Measurements from ENCODE around the gene DAAM2. TPM values are rescaled to one million over a fixed set of nuclear protein-coding genes. Genes with fewer than 3 reads are reported as not detected.

DAAM2 gene
- total and polyA plus RNA-seq, 3 experiments from 2014 or later = not detected

DNA sequence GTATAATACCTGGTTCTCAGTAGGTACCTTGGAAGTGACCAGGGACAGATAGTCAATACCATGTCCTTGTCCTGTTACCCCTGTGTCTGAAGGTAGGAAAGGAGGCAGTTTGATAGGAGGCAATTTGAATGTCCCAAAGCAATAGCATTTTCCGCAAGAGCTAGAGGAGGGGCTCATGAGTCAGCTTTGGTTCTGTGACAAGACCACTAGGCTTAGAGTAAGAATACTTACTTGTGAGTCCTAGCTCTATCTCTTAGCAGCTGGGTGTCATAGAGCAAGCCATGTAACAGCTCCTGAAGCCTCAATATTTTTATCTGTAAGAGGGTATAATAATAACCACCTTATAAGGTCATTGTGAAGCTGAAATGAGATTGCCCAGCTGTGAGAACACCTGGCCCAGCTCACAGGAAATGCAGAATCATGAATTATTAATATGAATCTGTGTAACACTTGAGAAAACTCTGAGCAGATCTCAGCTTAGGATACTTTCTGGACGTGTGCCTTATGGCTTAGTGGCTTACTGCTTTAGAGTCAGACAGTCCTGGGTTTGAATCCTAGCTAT is 58.6 kb downstream of the DAAM2 start:
- H3K9me3 ChIP-seq (ENCODE audit: low read length) = no peaks in the 10 kb centered on the region
- peaks cover 6 to 7% of the 10 kb centered on the region in 2 donors for H3K27me3 Mint-ChIP-seq
- H3K27me3 ChIP-seq (ENCODE audit: insufficient read depth, low read length, poor library complexity, severe bottlenecking) = no peaks in the 10 kb centered on the region
- H3K4me3 ChIP-seq (ENCODE audit: low read length) = no peak overlapping the region
- H3K27ac ChIP-seq (ENCODE audit: low read depth, low read length) = no peak overlapping the region
- CTCF ChIA-PET = interaction anchor here (0.7 to 1.2 kb wide), 2 partner anchors 11 to 15 kb away, joined by 3 read pairs; no protein-coding TSS in a partner anchor
- H3K9me3 Mint-ChIP-seq = peaks cover 0 to 2% (median 0%) of the 10 kb centered on the region in 5 donors
- H3K27ac Mint-ChIP-seq = no peak overlapping the region
- no peaks in the 10 kb centered on the region for H3K36me3 Mint-ChIP-seq
- H3K36me3 ChIP-seq (ENCODE audit: insufficient read depth, low read length) = no peaks in the 10 kb centered on the region
- H3K4me1 Mint-ChIP-seq = no peaks in the 10 kb centered on the region
- POLR2A ChIA-PET = no interaction called here
- no peak for DNase-seq
- H3K4me1 ChIP-seq (ENCODE audit: insufficient read depth, low read length) = no peaks in the 10 kb centered on the region
- H3K4me3 Mint-ChIP-seq = no peak overlapping the region

DNA sequence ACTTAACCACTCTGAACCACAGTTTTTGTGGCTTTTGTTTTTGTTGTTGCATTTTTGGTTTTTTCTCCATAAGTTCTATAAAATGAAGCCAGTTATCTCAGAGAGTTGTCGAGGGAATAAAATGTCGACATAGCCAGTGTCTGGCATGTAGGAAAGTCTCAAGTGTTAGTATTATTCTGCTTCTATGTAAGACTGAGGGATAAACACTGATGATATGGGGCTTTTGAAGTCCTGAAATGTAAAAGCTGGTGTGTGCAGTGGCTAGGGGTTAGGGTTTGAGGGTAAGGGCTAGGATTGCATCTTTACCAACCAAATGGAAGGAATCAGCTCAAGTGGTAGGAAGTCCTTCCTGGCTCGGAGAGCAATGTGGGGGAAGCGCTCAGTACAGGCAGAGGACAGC is 59.2 kb downstream of the DAAM2 start:
- ChIA-PET POLR2A (no interaction called here), CTCF (interaction anchor here (0.7 kb wide), 1 partner anchor 10 kb away, joined by 3 read pairs; no protein-coding TSS in a partner anchor)
- Histone ChIP-seq H3K36me3 (ENCODE audit: insufficient read depth, low read length) (no peaks in the 10 kb centered on the region), H3K27ac (ENCODE audit: low read depth, low read length) (no peak overlapping the region), H3K4me1 (ENCODE audit: insufficient read depth, low read length) (no peaks in the 10 kb centered on the region), H3K4me3 (ENCODE audit: low read length) (no peak overlapping the region), H3K27me3 (ENCODE audit: insufficient read depth, low read length, poor library complexity, severe bottlenecking) (no peaks in the 10 kb centered on the region), H3K9me3 (ENCODE audit: low read length) (no peaks in the 10 kb centered on the region)
- H3K27ac Mint-ChIP-seq = no peak overlapping the region
- no peak overlapping the region for H3K4me3 Mint-ChIP-seq
- H3K4me1 Mint-ChIP-seq = no peaks in the 10 kb centered on the region
- H3K36me3 Mint-ChIP-seq = no peaks in the 10 kb centered on the region
- peaks cover 6 to 7% of the 10 kb centered on the region in 2 donors for H3K27me3 Mint-ChIP-seq
- H3K9me3 Mint-ChIP-seq = peaks cover 0 to 2% (median 0%) of the 10 kb centered on the region in 5 donors
- DNase-seq = no peak

DNA sequence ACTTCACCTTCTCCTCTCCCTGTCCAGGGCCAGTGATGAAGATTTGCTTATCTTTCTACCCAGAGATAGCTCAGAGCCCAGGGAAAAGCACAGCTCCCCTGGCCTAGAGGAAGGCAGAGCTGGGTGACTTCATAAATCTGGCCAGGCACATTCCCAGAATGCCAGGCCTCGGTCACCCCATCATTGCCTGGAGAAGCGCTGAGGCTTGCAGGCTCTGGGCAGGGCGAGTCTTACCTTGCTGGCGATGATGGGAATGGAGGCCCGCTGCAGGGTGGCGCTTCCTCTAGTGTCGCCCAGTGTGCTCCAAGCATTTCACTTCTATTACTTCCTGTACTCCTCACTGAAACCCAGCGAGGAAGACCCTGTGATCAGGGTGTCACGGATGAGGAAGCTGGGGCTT is 60.1 kb downstream of the DAAM2 start:
- no peaks in the 10 kb centered on the region for H3K4me1 Mint-ChIP-seq
- no peak for DNase-seq
- H3K9me3 ChIP-seq (ENCODE audit: low read length) = no peaks in the 10 kb centered on the region
- no peak overlapping the region for H3K27ac ChIP-seq (ENCODE audit: low read depth, low read length)
- H3K4me1 ChIP-seq (ENCODE audit: insufficient read depth, low read length) = no peaks in the 10 kb centered on the region
- no peak overlapping the region for H3K27ac Mint-ChIP-seq
- no peak overlapping the region for H3K4me3 Mint-ChIP-seq
- ChIA-PET CTCF (no interaction called here), POLR2A (no interaction called here)
- H3K27me3 Mint-ChIP-seq = peaks cover 9% of the 10 kb centered on the region in 2 donors
- no peaks in the 10 kb centered on the region for H3K27me3 ChIP-seq (ENCODE audit: insufficient read depth, low read length, poor library complexity, severe bottlenecking)
- H3K36me3 Mint-ChIP-seq = no peaks in the 10 kb centered on the region
- peaks cover 0 to 2% (median 0%) of the 10 kb centered on the region in 5 donors for H3K9me3 Mint-ChIP-seq
- H3K36me3 ChIP-seq (ENCODE audit: insufficient read depth, low read length) = no peaks in the 10 kb centered on the region
- no peak overlapping the region for H3K4me3 ChIP-seq (ENCODE audit: low read length)

DNA sequence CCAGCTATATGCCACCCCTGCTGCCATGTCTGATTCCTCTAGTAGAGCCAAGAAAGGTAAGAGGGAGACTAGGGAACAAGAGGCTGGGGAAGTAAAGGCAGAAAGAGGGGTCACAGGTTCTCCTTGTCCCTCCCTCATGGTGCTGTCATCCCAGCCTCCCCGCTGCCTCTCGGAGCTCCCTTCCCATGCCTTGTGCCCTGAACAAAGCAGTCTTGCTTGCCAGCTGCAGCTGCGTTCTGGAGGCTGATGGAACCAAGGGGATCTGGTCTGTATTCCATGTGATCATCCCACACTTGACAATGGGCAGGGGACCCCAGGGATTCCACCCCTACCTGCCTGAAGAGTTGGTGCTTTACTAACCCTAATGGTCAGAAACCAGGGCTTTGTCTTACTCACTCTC is 61.4 kb downstream of the DAAM2 start:
- H3K27ac ChIP-seq (ENCODE audit: low read depth, low read length) = no peak overlapping the region
- H3K27ac Mint-ChIP-seq = no peak overlapping the region

DNA sequence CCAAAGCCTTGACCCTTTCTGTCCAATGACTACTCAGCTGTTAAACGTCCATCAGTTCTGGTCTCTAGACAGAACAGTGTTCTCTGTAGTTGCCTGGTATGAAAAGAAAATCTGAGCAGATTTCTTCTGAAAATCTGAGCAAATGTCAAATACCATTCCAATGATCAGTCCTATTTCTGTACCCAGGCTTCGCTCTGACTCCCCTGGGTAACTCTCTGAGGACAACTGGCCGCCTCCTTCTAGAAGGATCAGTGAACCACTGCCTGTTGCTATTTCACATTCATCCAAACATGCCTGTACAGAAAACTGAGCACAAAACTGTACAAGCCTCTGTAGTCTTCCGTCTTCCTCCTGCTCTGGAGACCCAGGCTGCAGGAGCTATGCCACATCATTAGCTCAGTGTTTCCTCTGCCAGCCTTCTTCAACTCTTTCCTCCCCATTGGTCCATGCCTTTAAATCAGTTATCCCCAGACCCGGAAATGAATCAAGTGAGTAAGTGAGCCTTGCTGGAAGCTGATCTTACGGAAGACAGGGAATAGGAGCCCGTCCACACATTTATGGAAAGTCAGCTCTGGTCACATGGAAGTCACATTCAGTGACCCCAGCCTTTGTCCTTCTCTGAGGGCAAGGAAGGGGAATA is 63.3 kb downstream of the DAAM2 start:
- CTCF ChIA-PET = interaction anchor here (2.7 kb wide), 1 partner anchor 10 kb away, joined by 7 read pairs; no protein-coding TSS in a partner anchor
- POLR2A ChIA-PET = no interaction called here
- Histone ChIP-seq H3K27me3 (ENCODE audit: insufficient read depth, low read length, poor library complexity, severe bottlenecking) (no peaks in the 10 kb centered on the region), H3K36me3 (ENCODE audit: insufficient read depth, low read length) (no peaks in the 10 kb centered on the region), H3K27ac (ENCODE audit: low read depth, low read length) (no peak overlapping the region), H3K4me1 (ENCODE audit: insufficient read depth, low read length) (no peaks in the 10 kb centered on the region), H3K4me3 (ENCODE audit: low read length) (no peak overlapping the region), H3K9me3 (ENCODE audit: low read length) (no peaks in the 10 kb centered on the region)
- H3K9me3 Mint-ChIP-seq = peaks cover 0 to 2% (median 0%) of the 10 kb centered on the region in 5 donors
- no peak overlapping the region for H3K4me3 Mint-ChIP-seq
- H3K36me3 Mint-ChIP-seq = no peaks in the 10 kb centered on the region
- no peak overlapping the region for H3K27ac Mint-ChIP-seq
- no peak for DNase-seq
- H3K27me3 Mint-ChIP-seq = peaks cover 7 to 18% of the 10 kb centered on the region in 2 donors
- no peaks in the 10 kb centered on the region for H3K4me1 Mint-ChIP-seq

More for the DNA sequence above, 61.4 kb downstream of the DAAM2 start:
- Histone ChIP-seq H3K36me3 (ENCODE audit: insufficient read depth, low read length) (no peaks in the 10 kb centered on the region), H3K9me3 (ENCODE audit: low read length) (no peaks in the 10 kb centered on the region), H3K27me3 (ENCODE audit: insufficient read depth, low read length, poor library complexity, severe bottlenecking) (no peaks in the 10 kb centered on the region), H3K4me3 (ENCODE audit: low read length) (no peak overlapping the region), H3K4me1 (ENCODE audit: insufficient read depth, low read length) (no peaks in the 10 kb centered on the region)
- Mint-ChIP-seq H3K36me3 (no peaks in the 10 kb centered on the region), H3K4me3 (no peak overlapping the region), H3K27me3 (peaks cover 12 to 15% of the 10 kb centered on the region in 2 donors), H3K4me1 (no peaks in the 10 kb centered on the region), H3K9me3 (peaks cover 0 to 2% (median 0%) of the 10 kb centered on the region in 5 donors)
- ChIA-PET POLR2A (no interaction called here), CTCF (no interaction called here)
- no peak for DNase-seq

DNA sequence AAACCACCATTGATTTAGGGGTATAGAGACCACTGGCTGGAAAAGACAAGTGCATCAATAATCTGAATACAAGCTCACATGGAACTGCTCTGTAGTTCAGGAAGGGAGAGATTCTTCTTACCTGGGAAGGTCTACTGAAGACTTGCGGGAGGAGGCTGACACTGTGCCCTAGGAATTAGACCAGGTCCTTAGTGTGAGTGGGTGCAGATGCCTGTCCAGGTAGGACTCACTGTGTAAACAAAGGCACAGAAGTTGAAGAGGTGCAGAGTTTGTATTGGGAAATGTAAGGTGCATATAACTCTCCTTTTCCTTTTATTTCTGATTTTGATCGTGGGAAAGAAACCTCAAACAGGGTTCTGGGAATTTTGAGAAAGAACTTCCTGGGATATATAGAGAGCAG is 66.8 kb downstream of the DAAM2 start:
- no peak overlapping the region for H3K27ac Mint-ChIP-seq
- H3K9me3 ChIP-seq (ENCODE audit: low read length) = no peaks in the 10 kb centered on the region
- H3K9me3 Mint-ChIP-seq = no peaks in the 10 kb centered on the region
- peaks cover 7 to 28% of the 10 kb centered on the region in 2 donors for H3K27me3 Mint-ChIP-seq
- H3K4me1 ChIP-seq (ENCODE audit: insufficient read depth, low read length) = no peaks in the 10 kb centered on the region
- H3K36me3 Mint-ChIP-seq = no peaks in the 10 kb centered on the region
- no peak for DNase-seq
- CTCF ChIA-PET = no interaction called here
- no peak overlapping the region for H3K4me3 ChIP-seq (ENCODE audit: low read length)
- no peak overlapping the region for H3K4me3 Mint-ChIP-seq
- POLR2A ChIA-PET = no interaction called here
- no peaks in the 10 kb centered on the region for H3K27me3 ChIP-seq (ENCODE audit: insufficient read depth, low read length, poor library complexity, severe bottlenecking)
- no peaks in the 10 kb centered on the region for H3K4me1 Mint-ChIP-seq
- H3K27ac ChIP-seq (ENCODE audit: low read depth, low read length) = no peak overlapping the region
- no peaks in the 10 kb centered on the region for H3K36me3 ChIP-seq (ENCODE audit: insufficient read depth, low read length)

DNA sequence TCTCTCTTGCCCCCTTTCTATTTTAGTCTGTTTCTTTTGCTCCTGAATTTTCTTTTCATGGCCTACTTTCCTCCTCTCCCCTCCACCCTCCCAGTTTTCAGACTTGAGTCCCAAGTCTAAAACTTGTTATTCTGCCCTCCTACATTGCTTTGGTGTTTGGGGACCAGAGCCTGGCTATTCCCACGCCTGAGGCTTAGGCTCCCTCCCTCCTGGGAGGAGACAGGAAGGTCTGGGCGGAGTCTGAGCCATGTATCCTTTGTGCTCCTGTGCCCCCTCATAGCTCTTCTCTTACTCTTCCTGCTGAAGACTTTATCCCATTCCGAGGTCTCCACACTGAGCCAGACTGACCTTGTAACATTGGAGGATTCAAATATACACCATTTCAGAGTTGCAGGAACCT is 69.5 kb downstream of the DAAM2 start:
- ChIA-PET CTCF (interaction anchor here (1.3 kb wide), 1 partner anchor 11 kb away, joined by 3 read pairs; no protein-coding TSS in a partner anchor), POLR2A (no interaction called here)
- Histone ChIP-seq H3K9me3 (ENCODE audit: low read length) (no peaks in the 10 kb centered on the region), H3K27ac (ENCODE audit: low read depth, low read length) (no peak overlapping the region), H3K4me1 (ENCODE audit: insufficient read depth, low read length) (no peaks in the 10 kb centered on the region), H3K36me3 (ENCODE audit: insufficient read depth, low read length) (no peaks in the 10 kb centered on the region), H3K4me3 (ENCODE audit: low read length) (no peak overlapping the region), H3K27me3 (ENCODE audit: insufficient read depth, low read length, poor library complexity, severe bottlenecking) (no peaks in the 10 kb centered on the region)
- H3K27ac Mint-ChIP-seq = no peak overlapping the region
- no peak overlapping the region for H3K4me3 Mint-ChIP-seq
- H3K36me3 Mint-ChIP-seq = no peaks in the 10 kb centered on the region
- DNase-seq = no peak
- no peaks in the 10 kb centered on the region for H3K4me1 Mint-ChIP-seq
- H3K9me3 Mint-ChIP-seq = no peaks in the 10 kb centered on the region
- peaks cover 7 to 26% of the 10 kb centered on the region in 2 donors for H3K27me3 Mint-ChIP-seq

DNA sequence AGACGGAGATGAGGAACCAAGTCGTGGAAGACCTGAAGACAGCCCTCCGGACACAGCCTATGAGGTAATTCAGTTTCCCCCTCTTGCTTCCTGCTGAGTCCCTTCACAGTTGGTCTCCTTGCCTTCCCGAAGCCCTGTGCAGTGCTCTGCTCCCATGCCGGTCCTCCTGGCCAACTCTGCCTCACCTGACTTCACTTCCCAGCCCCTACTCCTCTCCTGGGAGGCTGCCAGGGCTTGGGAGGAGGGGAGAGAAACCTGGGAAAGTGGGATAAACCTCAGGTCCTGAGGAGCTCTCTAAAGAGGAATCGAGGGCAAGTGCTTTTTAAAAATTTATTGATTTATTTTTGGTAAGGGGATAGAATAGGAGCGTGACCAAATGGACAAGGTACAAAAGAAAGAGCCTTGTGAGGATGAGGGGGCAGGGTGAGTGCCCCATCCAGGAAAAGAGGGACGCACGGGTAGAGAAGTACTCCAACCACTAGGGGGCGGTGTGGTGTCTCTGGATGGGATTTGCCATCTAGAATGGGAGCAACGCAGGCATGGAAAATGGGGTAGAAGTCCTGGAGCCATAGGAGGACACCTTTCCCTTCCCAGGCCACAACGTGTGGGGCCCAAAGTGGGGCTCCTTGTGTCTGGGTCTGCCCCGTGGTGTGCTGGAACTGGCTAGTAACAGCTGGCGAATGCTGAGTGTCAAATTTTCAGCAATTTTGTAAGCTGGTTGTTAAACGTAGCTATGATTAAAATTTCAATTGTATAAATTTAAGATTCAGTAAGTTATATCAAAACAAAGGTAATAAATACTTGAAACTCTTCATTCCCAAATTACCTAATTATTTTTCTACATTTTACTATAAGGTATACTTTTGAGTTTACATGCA is 73.1 kb downstream of the DAAM2 start:
- no peaks in the 10 kb centered on the region for H3K4me1 Mint-ChIP-seq
- DNase-seq = peak in 4 of 5 donors; percentile 8 to 57 (median 25)
- H3K27me3 Mint-ChIP-seq = peaks cover 6 to 15% of the 10 kb centered on the region in 2 donors
- no peak overlapping the region for H3K27ac Mint-ChIP-seq
- ChIA-PET POLR2A (no interaction called here), CTCF (interaction anchor here (1.1 to 2.1 kb wide), 2 partner anchors 10 to 15 kb away, joined by 3 to 7 read pairs; no protein-coding TSS in a partner anchor)
- H3K4me1 ChIP-seq (ENCODE audit: insufficient read depth, low read length) = no peaks in the 10 kb centered on the region
- H3K9me3 ChIP-seq (ENCODE audit: low read length) = no peaks in the 10 kb centered on the region
- no peaks in the 10 kb centered on the region for H3K36me3 Mint-ChIP-seq
- no peaks in the 10 kb centered on the region for H3K27me3 ChIP-seq (ENCODE audit: insufficient read depth, low read length, poor library complexity, severe bottlenecking)
- no peaks in the 10 kb centered on the region for H3K36me3 ChIP-seq (ENCODE audit: insufficient read depth, low read length)
- no peaks in the 10 kb centered on the region for H3K9me3 Mint-ChIP-seq
- H3K4me3 Mint-ChIP-seq = no peak overlapping the region
- H3K4me3 ChIP-seq (ENCODE audit: low read length) = no peak overlapping the region
- H3K27ac ChIP-seq (ENCODE audit: low read depth, low read length) = no peak overlapping the region

Measured in CD8-positive, alpha-beta memory T cell (primary cell).